Measurements from ENCODE around the gene LDLRAD3.

DNA sequence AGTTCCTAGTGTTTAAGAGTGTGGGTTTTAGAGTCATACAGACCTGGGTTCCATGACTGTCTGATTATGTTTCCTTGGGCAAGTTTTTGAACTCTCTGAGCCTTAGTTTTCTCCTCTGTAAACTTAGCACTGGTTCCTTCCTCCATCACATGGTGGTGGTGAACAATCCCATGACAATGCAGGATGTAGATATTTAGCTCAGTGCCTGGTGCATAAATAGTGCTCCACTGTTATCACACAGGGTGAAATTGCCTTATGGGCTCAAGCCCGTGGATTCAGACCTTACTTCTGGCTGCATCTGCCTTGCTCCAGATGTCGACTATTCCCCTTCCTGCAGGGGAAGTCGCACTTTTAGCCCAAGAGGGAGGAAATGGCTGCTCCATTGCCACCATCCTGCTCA, 62.7 kb downstream of the LDLRAD3 start:
- TF ChIP-seq CTCF (optimal IDR thresholded peaks at IDR 0.05 in 1 of 3, IDR thresholded peaks at IDR 0.05 in 1 of 3, conservative IDR thresholded peaks at IDR 0.05 in 1 of 3; ENCODE audit: extremely low read depth in 1 of 3, insufficient read depth in 2 of 3, low read length in 3 of 3) (no peak), EZH2 (IDR thresholded peaks at IDR 0.05; ENCODE audit: low read length) (no peak)

Data from keratinocyte (primary cell).